SK-N-SH (cell line): Measurements from ENCODE around the gene CRIM1. TPM values are rescaled to one million over a fixed set of nuclear protein-coding genes. Genes with fewer than 3 reads are reported as not detected.

ENCODE experiments used
- CTCF ChIA-PET: fragments of 300-600, 350-600 bp; formaldehyde crosslinking; extraction: SDS; loops from one replicate; lab custom pipeline; 2021; lab: Yijun Ruan, JAX
- POLR2A ChIA-PET: fragments of 350-600 bp; sonication (Branson Sonifier 250); formaldehyde crosslinking; extraction: SDS; loops from one replicate; lab custom pipeline; 2020; ENCODE audit warnings: antibody characterized with exemption, inconsistent platforms; lab: Yijun Ruan, JAX
- DNase-seq: peaks from one replicate; pipeline ENCODE4 v3.0.0; 2012
- H2AFZ ChIP-seq: fragments of 200-600 bp; sonication (generic); 2 replicates; pipeline ENCODE4 v1.8.1; 2016; ENCODE audit warnings: antibody characterized with exemption, mild to moderate bottlenecking, low read depth
- H3F3A ChIP-seq: fragments of 200-600 bp; sonication (generic); replicated peaks from 2 replicates; pipeline ENCODE3; 2016; ENCODE audit warnings: antibody characterized with exemption, mild to moderate bottlenecking; ENCODE audit not compliant: insufficient read depth
- H3K27ac ChIP-seq, 2 experiments: fragments of 200-500 bp in 1 of 2; fragments of 200-600 bp in 1 of 2; sonication (Bioruptor generic) in 1 of 2; sonication (generic), shearing (Covaris generic) in 1 of 2; 2 replicates each; pipeline versions ENCODE4 v1.5.1 to v1.6.1; 2014 to 2016; ENCODE audit warnings: low read depth in 2 of 2, inconsistent platforms in 1 of 2, low read length in 1 of 2, mild to moderate bottlenecking in 1 of 2, mixed read lengths in 1 of 2
- H3K27me3 ChIP-seq: fragments of 200-600 bp; sonication (generic), shearing (Covaris generic); 2 replicates; pipeline ENCODE4 v1.6.1; 2016; ENCODE audit warnings: mixed run types; ENCODE audit not compliant: insufficient read depth
- H3K36me3 ChIP-seq, 2 experiments: fragments of 200-500 bp in 1 of 2; fragments of 200-600 bp in 1 of 2; sonication (Bioruptor generic) in 1 of 2; sonication (generic) in 1 of 2; replicated peaks in 1 of 2; 2 replicates each; pipeline versions ENCODE3 to v1.5.1; 2014 to 2016; ENCODE audit warnings: low read length in 1 of 2, mild to moderate bottlenecking in 1 of 2; ENCODE audit not compliant: insufficient read depth in 2 of 2, control insufficient read depth in 1 of 2
- H3K4me1 ChIP-seq, 2 experiments: fragments of 200-500 bp in 1 of 2; fragments of 200-600 bp in 1 of 2; sonication (Bioruptor generic) in 1 of 2; sonication (generic), shearing (Covaris generic) in 1 of 2; 2 replicates each; pipeline versions ENCODE4 v1.5.1 to v1.6.1; 2014 to 2016; ENCODE audit warnings: low read depth in 1 of 2, low read length in 1 of 2, mixed run types in 1 of 2; ENCODE audit not compliant: insufficient read depth in 2 of 2, control insufficient read depth in 1 of 2
- H3K4me2 ChIP-seq: fragments of 200-600 bp; sonication (generic), shearing (Covaris generic); 2 replicates; pipeline ENCODE4 v1.6.1; 2017; ENCODE audit warnings: mixed run types
- H3K4me3 ChIP-seq, 2 experiments: fragments of 200-500 bp in 1 of 2; fragments of 200-600 bp in 1 of 2; sonication (Bioruptor generic) in 1 of 2; sonication (generic), shearing (Covaris generic) in 1 of 2; 2 replicates each; pipeline versions ENCODE4 v1.5.1 to v1.8.1; 2014 to 2016; ENCODE audit warnings: low read depth in 2 of 2, inconsistent platforms in 1 of 2, low read length in 1 of 2, mild to moderate bottlenecking in 1 of 2, mixed read lengths in 1 of 2, moderate library complexity in 1 of 2
- H3K79me2 ChIP-seq: fragments of 200-600 bp; sonication (generic); 2 replicates; pipeline ENCODE4 v1.8.1; 2017; ENCODE audit warnings: mild to moderate bottlenecking; ENCODE audit not compliant: insufficient read depth
- H3K9ac ChIP-seq: fragments of 200-600 bp; sonication (generic); 2 replicates; pipeline ENCODE4 v1.6.1; 2017; ENCODE audit warnings: mixed run types
- H3K9me2 ChIP-seq: fragments of 200-600 bp; sonication (generic); 2 replicates; pipeline ENCODE4 v1.6.1; 2017; ENCODE audit warnings: mixed run types
- H3K9me3 ChIP-seq: fragments of 200-600 bp; sonication (generic); 2 replicates; pipeline ENCODE4 v1.6.1; 2017; ENCODE audit warnings: mixed run types, mild to moderate bottlenecking, moderate library complexity
- H4K20me1 ChIP-seq: fragments of 200-600 bp; sonication (generic); 2 replicates; pipeline ENCODE4 v1.6.1; 2017; ENCODE audit warnings: mild to moderate bottlenecking, mixed run types; ENCODE audit not compliant: insufficient read depth
- CHD2 ChIP-seq: fragments of 150-350 bp; IDR thresholded peaks from 2 replicates; pipeline ENCODE4 v1.6.1; 2018; ENCODE audit warnings: low read length; ENCODE audit not compliant: partially characterized antibody
- CTCF ChIP-seq: fragments of 200-600 bp; sonication (generic); IDR thresholded peaks from 2 replicates; pipeline ENCODE4 v1.6.1; 2017; ENCODE audit warnings: antibody characterized with exemption, mild to moderate bottlenecking, moderate library complexity
- ELF1 ChIP-seq: IDR thresholded peaks from 2 replicates; pipeline ENCODE4 v1.4.0; 2012
- FOSL2 ChIP-seq: IDR thresholded peaks from 2 replicates; pipeline ENCODE4 v1.4.0; 2012; ENCODE audit warnings: low read depth, mild to moderate bottlenecking, moderate library complexity, borderline replicate concordance
- FOXJ3 ChIP-seq: sonication (generic); formaldehyde crosslinking; IDR thresholded peaks from 2 replicates; pipeline ENCODE4 v1.5.1; 2020; ENCODE audit warnings: mild to moderate bottlenecking, missing genetic modification reagents
- GATA2 ChIP-seq: sonication (generic); formaldehyde crosslinking; IDR thresholded peaks from 2 replicates; pipeline ENCODE4 v1.5.0; 2020; ENCODE audit warnings: mild to moderate bottlenecking, missing genetic modification reagents
- IRF3 ChIP-seq: fragments of 150-350 bp; IDR thresholded peaks from 2 replicates; pipeline ENCODE4 v1.6.1; 2016; ENCODE audit warnings: mild to moderate bottlenecking, low read depth, low read length
- MEF2A ChIP-seq: IDR thresholded peaks from 2 replicates; pipeline ENCODE4 v1.4.0; 2012; ENCODE audit warnings: low read depth, borderline replicate concordance
- NRF1 ChIP-seq: IDR thresholded peaks from 2 replicates; pipeline ENCODE4 v1.6.1; 2012; ENCODE audit warnings: low read depth, mild to moderate bottlenecking, low read length
- POLR2AphosphoS5 ChIP-seq: IDR thresholded peaks from 2 replicates; pipeline ENCODE4 v1.6.1; 2012; ENCODE audit warnings: low read depth, low read length
- RAD21 ChIP-seq: IDR thresholded peaks from 2 replicates; pipeline ENCODE4 v1.6.1; 2012; ENCODE audit warnings: mild to moderate bottlenecking, low read length
- SMC3 ChIP-seq: IDR thresholded peaks from 2 replicates; pipeline ENCODE4 v1.6.1; 2012; ENCODE audit warnings: low read depth, low read length, improper control_type of control experiment
- TCF12 ChIP-seq: IDR thresholded peaks from 2 replicates; pipeline ENCODE4 v1.4.0; 2012
- ZBTB33 ChIP-seq: IDR thresholded peaks from 2 replicates; pipeline ENCODE4 v1.4.0; 2012; ENCODE audit warnings: low read depth, borderline replicate concordance
- WGBS: methylation state at CpG from one replicate; pipeline ENCODE4 v1.1.6; 2017; ENCODE audit warnings: low lambda C conversion rate; 5-methylcytosine and 5-hydroxymethylcytosine counted together
- polyA plus RNA-seq, 3 experiments: library from polyadenylated mRNA; depleted of rRNA; stranded (reverse); fragments of >200 nt; gene quantifications; 2 replicates each; pipeline ENCODE4 v1.2.3, GENCODE V29; 2012
- TF ChIP-seq, protein P1 (sequence below): fragments of 150-350 bp; IDR thresholded peaks from 2 replicates; pipeline ENCODE4 v1.6.1; 2017; ENCODE audit warnings: antibody characterized with exemption, low read length, low read depth, borderline replicate concordance
- TF ChIP-seq, protein P2 (sequence below): IDR thresholded peaks from 2 replicates; pipeline ENCODE4; 2012
- TF ChIP-seq, protein P3 (sequence below): IDR thresholded peaks from 2 replicates; pipeline ENCODE4 v1.4.0; 2012; ENCODE audit warnings: low read depth

CRIM1 gene
- polyA plus RNA-seq, 1 of the 3 experiments (the other 2 are of a cell fraction): 244 TPM

DNA sequence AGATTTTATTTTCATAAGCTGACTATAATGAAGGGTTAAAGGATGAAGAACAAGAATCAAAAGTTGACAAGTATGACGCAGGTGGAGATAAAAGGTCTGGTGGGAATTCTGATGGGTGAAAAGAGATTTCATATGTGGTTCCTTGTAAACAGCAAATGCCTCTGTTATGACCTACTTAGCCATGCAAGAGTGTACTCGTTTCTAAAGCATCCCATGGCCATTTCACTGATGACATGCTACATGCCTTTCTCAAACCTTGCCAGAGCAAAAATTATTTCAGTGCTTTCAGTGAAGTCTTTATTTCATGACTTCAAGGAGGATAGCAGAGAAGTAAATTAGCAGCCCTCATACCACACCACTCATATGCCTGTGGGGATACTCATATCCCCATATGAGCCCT is 170.6 kb downstream of the CRIM1 start:
- H3K79me2 ChIP-seq: peaks cover 89% of the 10 kb centered on the region
- peak overlapping the region in 1 of 2 experiments; percentile 10; a peak in 2 of 4 replicates for H3K27ac ChIP-seq
- no peak overlapping the region for H3K9ac ChIP-seq
- no peak for DNase-seq
- H3K9me2 ChIP-seq: no peaks in the 10 kb centered on the region
- H3K9me3 ChIP-seq: no peaks in the 10 kb centered on the region
- no peak overlapping the region for H3K4me2 ChIP-seq
- ChIA-PET POLR2A (no interaction called here), CTCF (no interaction called here)
- 73% methylated on average over 2 of the region's 2 CpGs for WGBS
- H2AFZ ChIP-seq: no peak overlapping the region
- no peaks in the 10 kb centered on the region for H3K27me3 ChIP-seq
- peaks cover 0 to 20% of the 10 kb centered on the region in 2 experiments; a peak in 2 of 4 replicates for H3K4me1 ChIP-seq
- TF ChIP-seq CHD2 (no peak), ZBTB33 (no peak), NRF1 (no peak), RAD21 (no peak), POLR2AphosphoS5 (no peak), FOXJ3 (no peak), IRF3 (no peak), CTCF (no peak), TCF12 (no peak), MEF2A (no peak), FOSL2 (no peak), GATA2 (CRISPR knock-in tag) (no peak), ELF1 (no peak), SMC3 (no peak)
- TF ChIP-seq, protein P1, sequence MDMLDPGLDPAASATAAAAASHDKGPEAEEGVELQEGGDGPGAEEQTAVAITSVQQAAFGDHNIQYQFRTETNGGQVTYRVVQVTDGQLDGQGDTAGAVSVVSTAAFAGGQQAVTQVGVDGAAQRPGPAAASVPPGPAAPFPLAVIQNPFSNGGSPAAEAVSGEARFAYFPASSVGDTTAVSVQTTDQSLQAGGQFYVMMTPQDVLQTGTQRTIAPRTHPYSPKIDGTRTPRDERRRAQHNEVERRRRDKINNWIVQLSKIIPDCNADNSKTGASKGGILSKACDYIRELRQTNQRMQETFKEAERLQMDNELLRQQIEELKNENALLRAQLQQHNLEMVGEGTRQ: no peak
- TF ChIP-seq, protein P2, sequence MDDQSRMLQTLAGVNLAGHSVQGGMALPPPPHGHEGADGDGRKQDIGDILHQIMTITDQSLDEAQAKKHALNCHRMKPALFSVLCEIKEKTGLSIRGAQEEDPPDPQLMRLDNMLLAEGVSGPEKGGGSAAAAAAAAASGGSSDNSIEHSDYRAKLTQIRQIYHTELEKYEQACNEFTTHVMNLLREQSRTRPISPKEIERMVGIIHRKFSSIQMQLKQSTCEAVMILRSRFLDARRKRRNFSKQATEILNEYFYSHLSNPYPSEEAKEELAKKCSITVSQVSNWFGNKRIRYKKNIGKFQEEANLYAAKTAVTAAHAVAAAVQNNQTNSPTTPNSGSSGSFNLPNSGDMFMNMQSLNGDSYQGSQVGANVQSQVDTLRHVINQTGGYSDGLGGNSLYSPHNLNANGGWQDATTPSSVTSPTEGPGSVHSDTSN: no peak
- TF ChIP-seq, protein P3, sequence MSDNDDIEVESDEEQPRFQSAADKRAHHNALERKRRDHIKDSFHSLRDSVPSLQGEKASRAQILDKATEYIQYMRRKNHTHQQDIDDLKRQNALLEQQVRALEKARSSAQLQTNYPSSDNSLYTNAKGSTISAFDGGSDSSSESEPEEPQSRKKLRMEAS: no peak
- H3F3A ChIP-seq: peaks cover 76% of the 10 kb centered on the region
- H3K4me3 ChIP-seq: no peak overlapping the region
- H4K20me1 ChIP-seq: no peaks in the 10 kb centered on the region
- peaks cover 84% of the 10 kb centered on the region in 2 experiments for H3K36me3 ChIP-seq
